Keratinocyte (primary cell): ENCODE results near the gene MAP3K2.

Experiments used
- CTCF ChIP-seq, 3 experiments: IDR thresholded peaks in 1 of 3; conservative IDR thresholded peaks in 1 of 3; optimal IDR thresholded peaks in 1 of 3; 2 replicates in 2 of 3; 3 replicates in 1 of 3; pipeline versions ENCODE3 to v1.5.1; 2011; ENCODE audit warnings: low read length in 3 of 3, mild to moderate bottlenecking in 3 of 3, moderate library complexity in 2 of 3, control low read depth in 1 of 3, inconsistent platforms in 1 of 3; ENCODE audit not compliant: insufficient read depth in 2 of 3; ENCODE audit errors: extremely low read depth in 1 of 3
- EZH2 ChIP-seq: IDR thresholded peaks from one replicate; pipeline ENCODE4 v1.6.1; 2012; ENCODE audit warnings: inconsistent platforms, mild to moderate bottlenecking, low read length, moderate library complexity

GRCh38 chr2:127389778-127390435 lies 2.1 kb upstream of the MAP3K2 start:
- TF ChIP-seq CTCF (optimal IDR thresholded peaks at IDR 0.05 in 1 of 3, IDR thresholded peaks at IDR 0.05 in 1 of 3, conservative IDR thresholded peaks at IDR 0.05 in 1 of 3; ENCODE audit: extremely low read depth in 1 of 3, insufficient read depth in 2 of 3, low read length in 3 of 3) (no peak), EZH2 (no peak)
